DOHH2 (cell line): ENCODE results near the gene ACOX3.

ENCODE experiments used
- H3F3A ChIP-seq: fragments of 200-600 bp; sonication (generic), shearing (Covaris generic); 2 replicates; pipeline ENCODE4 v1.6.0; 2016; ENCODE audit warnings: antibody characterized with exemption, mild to moderate bottlenecking; ENCODE audit not compliant: control insufficient read depth, insufficient read depth
- H3K27ac ChIP-seq: fragments of 200-600 bp; sonication (generic); 2 replicates; pipeline ENCODE4 v1.5.1; 2014; ENCODE audit warnings: low read depth, mild to moderate bottlenecking, low read length, moderate library complexity
- H3K27me3 ChIP-seq: fragments of 200-600 bp; sonication (generic); 2 replicates; pipeline ENCODE4 v1.6.1; 2014; ENCODE audit warnings: mild to moderate bottlenecking, low read length, mixed read lengths; ENCODE audit not compliant: control insufficient read depth
- H3K36me3 ChIP-seq: fragments of 200-600 bp; sonication (generic); 2 replicates; pipeline ENCODE4 v1.6.1; 2014; ENCODE audit warnings: mild to moderate bottlenecking, low read length, moderate library complexity, mixed read lengths; ENCODE audit not compliant: control insufficient read depth
- H3K4me1 ChIP-seq: fragments of 200-600 bp; sonication (generic); 2 replicates; pipeline ENCODE4 v1.6.1; 2014; ENCODE audit warnings: mild to moderate bottlenecking, low read length, mixed read lengths; ENCODE audit not compliant: control insufficient read depth
- H3K4me2 ChIP-seq: fragments of 200-600 bp; sonication (generic); 2 replicates; pipeline ENCODE4 v1.6.0; 2014; ENCODE audit warnings: mild to moderate bottlenecking, low read length, moderate library complexity
- H3K4me3 ChIP-seq: fragments of 200-600 bp; sonication (generic); 2 replicates; pipeline ENCODE4 v1.5.1; 2014; ENCODE audit warnings: mild to moderate bottlenecking, low read length, mixed read lengths
- H3K79me2 ChIP-seq: fragments of 200-600 bp; sonication (generic); 2 replicates; pipeline ENCODE4 v1.6.1; 2014; ENCODE audit warnings: mild to moderate bottlenecking, low read length, mixed read lengths; ENCODE audit not compliant: control insufficient read depth
- H3K9me2 ChIP-seq: fragments of 200-600 bp; sonication (generic); replicated peaks from 2 replicates; pipeline ENCODE4 v1.6.1; 2014; ENCODE audit warnings: mild to moderate bottlenecking, low read length, mixed read lengths; ENCODE audit not compliant: control insufficient read depth
- H3K9me3 ChIP-seq: fragments of 200-600 bp; sonication (generic); 2 replicates; pipeline ENCODE4 v1.6.1; 2014; ENCODE audit warnings: antibody characterized with exemption, low read length, mixed read lengths; ENCODE audit not compliant: control insufficient read depth, insufficient read depth
- H4K20me1 ChIP-seq: fragments of 200-600 bp; sonication (generic); 2 replicates; pipeline ENCODE4 v1.6.0; 2014; ENCODE audit warnings: low read depth, mild to moderate bottlenecking, antibody characterized with exemption, low read length, moderate library complexity; ENCODE audit not compliant: control insufficient read depth, insufficient read depth
- EZH2phosphoT487 ChIP-seq: fragments of 200-600 bp; sonication (generic); IDR thresholded peaks from 2 replicates; pipeline ENCODE4 v1.6.1; 2017; ENCODE audit warnings: borderline replicate concordance, mild to moderate bottlenecking, antibody characterized with exemption, low read length, moderate library complexity, mixed read lengths
- TF ChIP-seq, protein P1 (sequence below): fragments of 200-600 bp; sonication (generic); IDR thresholded peaks from one replicate; pipeline ENCODE4 v1.5.1; 2014; ENCODE audit warnings: antibody characterized with exemption, mild to moderate bottlenecking, low read depth, low read length; ENCODE audit not compliant: poor library complexity, severe bottlenecking

ACOX3 gene

GRCh38 chr4:8332038-8332857, 108.3 kb downstream of the ACOX3 start:
- no peaks in the 10 kb centered on the region for H3F3A ChIP-seq
- H3K27me3 ChIP-seq, result no peaks in the 10 kb centered on the region
- H3K4me3 ChIP-seq, result no peak overlapping the region
- no peaks in the 10 kb centered on the region; the same call in 1 of the 2 replicates for H3K4me1 ChIP-seq
- H3K9me2 ChIP-seq, result no peaks in the 10 kb centered on the region
- H3K27ac ChIP-seq, result no peak overlapping the region
- no peaks in the 10 kb centered on the region for H3K36me3 ChIP-seq
- TF ChIP-seq, protein P1, sequence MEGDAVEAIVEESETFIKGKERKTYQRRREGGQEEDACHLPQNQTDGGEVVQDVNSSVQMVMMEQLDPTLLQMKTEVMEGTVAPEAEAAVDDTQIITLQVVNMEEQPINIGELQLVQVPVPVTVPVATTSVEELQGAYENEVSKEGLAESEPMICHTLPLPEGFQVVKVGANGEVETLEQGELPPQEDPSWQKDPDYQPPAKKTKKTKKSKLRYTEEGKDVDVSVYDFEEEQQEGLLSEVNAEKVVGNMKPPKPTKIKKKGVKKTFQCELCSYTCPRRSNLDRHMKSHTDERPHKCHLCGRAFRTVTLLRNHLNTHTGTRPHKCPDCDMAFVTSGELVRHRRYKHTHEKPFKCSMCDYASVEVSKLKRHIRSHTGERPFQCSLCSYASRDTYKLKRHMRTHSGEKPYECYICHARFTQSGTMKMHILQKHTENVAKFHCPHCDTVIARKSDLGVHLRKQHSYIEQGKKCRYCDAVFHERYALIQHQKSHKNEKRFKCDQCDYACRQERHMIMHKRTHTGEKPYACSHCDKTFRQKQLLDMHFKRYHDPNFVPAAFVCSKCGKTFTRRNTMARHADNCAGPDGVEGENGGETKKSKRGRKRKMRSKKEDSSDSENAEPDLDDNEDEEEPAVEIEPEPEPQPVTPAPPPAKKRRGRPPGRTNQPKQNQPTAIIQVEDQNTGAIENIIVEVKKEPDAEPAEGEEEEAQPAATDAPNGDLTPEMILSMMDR, result no peak
- TF ChIP-seq EZH2phosphoT487, result no peak
- H4K20me1 ChIP-seq, result no peaks in the 10 kb centered on the region
- no peak overlapping the region for H3K4me2 ChIP-seq
- H3K9me3 ChIP-seq, result peaks cover 15% of the 10 kb centered on the region
- H3K79me2 ChIP-seq, result no peaks in the 10 kb centered on the region

- Histone ChIP-seq H3K9me2 (no peaks in the 10 kb centered on the region), H4K20me1 (no peaks in the 10 kb centered on the region), H3K79me2 (no peaks in the 10 kb centered on the region), H3K4me1 (no peaks in the 10 kb centered on the region; the same call in 1 of the 2 replicates), H3K36me3 (no peaks in the 10 kb centered on the region), H3K9me3 (peaks cover 12% of the 10 kb centered on the region), H3K27me3 (no peaks in the 10 kb centered on the region), H3K4me2 (no peak overlapping the region), H3F3A (no peaks in the 10 kb centered on the region), H3K27ac (no peak overlapping the region), H3K4me3 (no peak overlapping the region)
- TF ChIP-seq, protein P1, result no peak
- no peak for TF ChIP-seq EZH2phosphoT487
Measured at GRCh38 chr4:8331575-8331955, 109.0 kb downstream of the ACOX3 start.

DNA sequence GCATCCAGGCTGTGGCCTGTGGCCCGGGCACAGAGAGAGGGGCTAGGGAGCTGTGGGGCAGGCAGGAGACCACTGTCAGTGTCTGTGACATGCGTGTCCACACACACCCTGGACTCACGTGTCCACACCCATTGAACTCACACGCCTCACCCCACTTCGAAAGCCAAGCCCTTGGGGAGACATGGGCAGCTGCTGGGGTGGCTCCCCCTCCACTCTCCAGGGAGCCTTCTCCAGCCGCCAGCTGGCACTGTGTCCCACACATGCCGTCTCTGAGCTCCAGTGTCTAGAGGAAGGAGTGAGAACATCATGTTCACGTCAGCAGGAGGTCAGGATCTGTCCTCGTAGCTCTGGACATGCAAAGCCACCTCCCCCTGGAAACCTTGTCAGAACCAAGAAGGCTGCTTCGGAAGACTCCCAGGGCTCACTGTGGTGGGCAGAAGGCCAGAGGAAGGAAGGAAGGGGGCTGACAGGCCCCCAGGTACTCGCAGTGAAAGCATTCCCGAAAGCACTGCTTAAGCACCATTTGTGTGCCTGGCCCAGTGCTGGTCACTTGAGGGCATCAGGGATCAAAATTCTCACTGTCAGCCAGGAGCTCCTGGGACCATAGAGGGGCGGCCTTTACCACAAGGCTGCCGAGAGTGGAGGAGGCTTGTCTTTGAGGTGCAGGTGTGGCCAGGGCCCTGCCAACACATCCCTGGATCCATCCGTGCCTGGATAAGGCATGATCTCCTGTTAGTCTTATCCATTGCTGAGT, 109.5 kb downstream of the ACOX3 start:
- H3K27ac ChIP-seq, result no peak overlapping the region
- no peak overlapping the region for H3K4me3 ChIP-seq
- TF ChIP-seq, protein P1, result no peak
- no peak for TF ChIP-seq EZH2phosphoT487

More for the DNA sequence above, 109.5 kb downstream of the ACOX3 start:
- Histone ChIP-seq H3K9me3 (peaks cover 7% of the 10 kb centered on the region), H4K20me1 (no peaks in the 10 kb centered on the region), H3K27me3 (no peaks in the 10 kb centered on the region), H3K9me2 (no peaks in the 10 kb centered on the region), H3F3A (no peaks in the 10 kb centered on the region), H3K4me1 (no peaks in the 10 kb centered on the region; the same call in 1 of the 2 replicates), H3K79me2 (no peaks in the 10 kb centered on the region), H3K4me2 (no peak overlapping the region), H3K36me3 (no peaks in the 10 kb centered on the region)
